Head of caudate nucleus (tissue), 42 donors: ENCODE measurements around the gene CTDSPL2.
"Not testable (repeated sequence)": the region's sequence is repeated elsewhere in the genome, so short reads cannot be mapped to it uniquely, and the experiment has no call there.

ENCODE experiments used
- DNase-seq, 42 donors: peaks; one replicate each; pipeline versions ENCODE4 v3.0.0 to v3.0.0-alpha.2; 2020 to 2021; ENCODE audit warnings: mixed read lengths in 7 of 42
- intact Hi-C: fragments of 100-400 bp; cut with DNase I; formaldehyde crosslinking; loops from one replicate; pipeline ENCODE4 v1.15.0; 2022

Gene CTDSPL2

GRCh38 chr15:44471885-44472455 is 44.5 kb downstream of the CTDSPL2 start:
- intact Hi-C loops = no loop called here
- DNase-seq = no peak

- intact Hi-C loops = no loop called here
Observed at GRCh38 chr15:44479343-44479742, 51.9 kb downstream of the CTDSPL2 start.

GRCh38 chr15:44482090-44482489 is 54.7 kb downstream of the CTDSPL2 start:
- no peak for DNase-seq
- intact Hi-C loops = no loop called here

More at GRCh38 chr15:44479343-44479742, 51.9 kb downstream of the CTDSPL2 start:
- DNase-seq = no peak

GRCh38 chr15:44485880-44486279 is 58.5 kb downstream of the CTDSPL2 start:
- intact Hi-C loops = no loop called here
- no peak for DNase-seq

GRCh38 chr15:44489464-44489863 is 62.0 kb downstream of the CTDSPL2 start:
- no peak for DNase-seq
- intact Hi-C loops = no loop called here

GRCh38 chr15:44490622-44491021 is 63.2 kb downstream of the CTDSPL2 start:
- intact Hi-C loops = loop anchor here (10.0 kb wide), 1 partner anchor 606 kb away; no protein-coding TSS in a partner anchor
- no peak for DNase-seq

- DNase-seq = no peak
- intact Hi-C loops = loop anchor here (10.0 kb wide), 1 partner anchor 607 kb away; no protein-coding TSS in a partner anchor
Observed at GRCh38 chr15:44492040-44492439, 64.6 kb downstream of the CTDSPL2 start.

GRCh38 chr15:44492672-44493071 is 65.2 kb downstream of the CTDSPL2 start:
- DNase-seq = no peak
- intact Hi-C loops = loop anchor here (10.0 kb wide), 1 partner anchor 608 kb away; no protein-coding TSS in a partner anchor

- no peak for DNase-seq
- intact Hi-C loops = loop anchor here (10.0 kb wide), 1 partner anchor 611 kb away; no protein-coding TSS in a partner anchor
Observed at GRCh38 chr15:44495562-44495961, 68.1 kb downstream of the CTDSPL2 start.

GRCh38 chr15:44500555-44500954 is 73.1 kb downstream of the CTDSPL2 start:
- intact Hi-C loops = no loop called here
- DNase-seq = no peak

GRCh38 chr15:44501768-44502366 is 74.4 kb downstream of the CTDSPL2 start:
- DNase-seq = peak in 1 of 42 donors; percentile 17
- intact Hi-C loops = no loop called here

- intact Hi-C loops = no loop called here
- no peak for DNase-seq
Observed at GRCh38 chr15:44516436-44516835, 89.0 kb downstream of the CTDSPL2 start.

- intact Hi-C loops = no loop called here
- DNase-seq = no peak
Observed at GRCh38 chr15:44519537-44519936, 92.1 kb downstream of the CTDSPL2 start.

GRCh38 chr15:44525018-44525417 is 97.6 kb downstream of the CTDSPL2 start:
- no peak for DNase-seq
- intact Hi-C loops = no loop called here

- no peak for DNase-seq
- intact Hi-C loops = no loop called here
Observed at GRCh38 chr15:44527241-44527640, 99.8 kb downstream of the CTDSPL2 start.

GRCh38 chr15:44529864-44530604 is 102.6 kb downstream of the CTDSPL2 start:
- no peak for DNase-seq
- intact Hi-C loops = no loop called here

- no peak for DNase-seq
- intact Hi-C loops = no loop called here
Observed at GRCh38 chr15:44530653-44531052, 103.2 kb downstream of the CTDSPL2 start.

GRCh38 chr15:44532275-44532674 is 104.8 kb downstream of the CTDSPL2 start:
- DNase-seq, intact Hi-C loops: not testable (repeated sequence)

GRCh38 chr15:44532689-44533088 is 105.3 kb downstream of the CTDSPL2 start:
- intact Hi-C loops = no loop called here
- DNase-seq = no peak

- DNase-seq = no peak
- intact Hi-C loops = loop anchor here (5.0 kb wide), 1 partner anchor 248 kb away; the partner anchor contains the start of gene GOLM2
Observed at GRCh38 chr15:44535092-44535491, 107.7 kb downstream of the CTDSPL2 start.
